ENCODE measurements around the gene SLC8A1.

DNA sequence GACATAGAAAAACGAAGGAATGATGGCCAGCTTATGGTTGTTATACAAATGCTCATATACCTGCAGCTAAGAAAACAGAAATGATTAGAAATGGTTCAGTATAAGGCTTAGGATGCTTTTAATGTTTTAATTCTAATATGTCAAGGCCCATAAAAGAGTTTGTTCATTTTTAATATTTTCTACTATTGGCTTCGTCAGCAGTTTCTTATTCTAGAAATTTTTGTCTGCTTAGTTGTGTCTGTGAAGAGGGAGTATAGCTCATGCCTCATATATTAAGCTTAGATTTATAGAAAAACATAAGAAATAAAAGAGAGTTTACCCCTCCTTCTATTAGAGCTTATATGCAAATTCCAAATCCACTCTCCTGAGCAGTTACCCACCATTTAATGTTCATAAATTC is 292.6 kb downstream of the SLC8A1 start:
- TF ChIP-seq, protein P1, sequence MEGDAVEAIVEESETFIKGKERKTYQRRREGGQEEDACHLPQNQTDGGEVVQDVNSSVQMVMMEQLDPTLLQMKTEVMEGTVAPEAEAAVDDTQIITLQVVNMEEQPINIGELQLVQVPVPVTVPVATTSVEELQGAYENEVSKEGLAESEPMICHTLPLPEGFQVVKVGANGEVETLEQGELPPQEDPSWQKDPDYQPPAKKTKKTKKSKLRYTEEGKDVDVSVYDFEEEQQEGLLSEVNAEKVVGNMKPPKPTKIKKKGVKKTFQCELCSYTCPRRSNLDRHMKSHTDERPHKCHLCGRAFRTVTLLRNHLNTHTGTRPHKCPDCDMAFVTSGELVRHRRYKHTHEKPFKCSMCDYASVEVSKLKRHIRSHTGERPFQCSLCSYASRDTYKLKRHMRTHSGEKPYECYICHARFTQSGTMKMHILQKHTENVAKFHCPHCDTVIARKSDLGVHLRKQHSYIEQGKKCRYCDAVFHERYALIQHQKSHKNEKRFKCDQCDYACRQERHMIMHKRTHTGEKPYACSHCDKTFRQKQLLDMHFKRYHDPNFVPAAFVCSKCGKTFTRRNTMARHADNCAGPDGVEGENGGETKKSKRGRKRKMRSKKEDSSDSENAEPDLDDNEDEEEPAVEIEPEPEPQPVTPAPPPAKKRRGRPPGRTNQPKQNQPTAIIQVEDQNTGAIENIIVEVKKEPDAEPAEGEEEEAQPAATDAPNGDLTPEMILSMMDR (IDR thresholded peaks at IDR 0.05): no peak
- TF ChIP-seq POLR2A (IDR thresholded peaks at IDR 0.05): no peak
